Body of pancreas (tissue), 4 donors: ENCODE data around the gene HPSE2. TPM values are rescaled to one million over a fixed set of nuclear protein-coding genes. Genes with fewer than 3 reads are reported as not detected.

Experiments used
- ATAC-seq: fragments of 150-250 bp; one replicate; pipeline ENCODE4 v1.9.1; 2016
- DNase-seq, 4 donors: peaks; one replicate each; pipeline ENCODE4 v3.0.0-alpha.2; 2019
- H3K27ac ChIP-seq, 4 donors: fragments of 200-600 bp; sonication (generic); 1 replicate in 3 of 4; 2 replicates in 1 of 4; pipeline versions ENCODE4 v1.5.1 to v1.6.1; 2016 to 2019; ENCODE audit warnings: mild to moderate bottlenecking in 1 of 4, mixed read lengths in 1 of 4, moderate library complexity in 1 of 4
- H3K27me3 ChIP-seq, 2 donors: fragments of 200-600 bp; sonication (generic); one replicate each; pipeline ENCODE4 v1.6.0; 2016; ENCODE audit warnings: mild to moderate bottlenecking in 1 of 2
- H3K36me3 ChIP-seq, 2 donors: fragments of 200-600 bp; sonication (generic); replicated peaks in 1 of 2; 2 replicates each; pipeline ENCODE4 v1.5.1; 2016; ENCODE audit warnings: low read depth in 2 of 2; ENCODE audit not compliant: insufficient read depth in 1 of 2
- H3K4me1 ChIP-seq: fragments of 200-600 bp; sonication (generic); one replicate; pipeline ENCODE4 v1.6.0; 2016
- H3K4me3 ChIP-seq, 2 donors: fragments of 200-600 bp; sonication (generic); 1 replicate in 1 of 2; 2 replicates in 1 of 2; pipeline ENCODE4 v1.5.1; 2016 to 2019
- H3K9me3 ChIP-seq, 3 donors: fragments of 200-600 bp; sonication (generic); 1 replicate in 2 of 3; 2 replicates in 1 of 3; pipeline ENCODE4 v1.5.1; 2016
- CTCF ChIP-seq, 7 experiments: fragments of 450-650 bp in 4 of 7; fragments of 200-600 bp in 3 of 7; sonication (generic) in 3 of 7; IDR thresholded peaks; one replicate each; pipeline ENCODE4 v1.5.1; 2016 to 2019; ENCODE audit warnings: antibody characterized with exemption in 7 of 7
- POLR2A ChIP-seq, 3 donors: fragments of 450-650 bp; IDR thresholded peaks; one replicate each; pipeline ENCODE4 v1.6.1; 2016; ENCODE audit warnings: antibody characterized with exemption in 3 of 3, mild to moderate bottlenecking in 2 of 3
- WGBS, 2 donors: methylation state at CpG; one replicate each; pipeline ENCODE4 v1.1.5; 2017; 5-methylcytosine and 5-hydroxymethylcytosine counted together
- intact Hi-C: fragments of 100-400 bp; cut with DNase I; formaldehyde crosslinking; loops from one replicate; pipeline ENCODE4 v1.15.1; 2023
- total RNA-seq, 2 donors: library from RNA; depleted of rRNA; stranded (reverse); fragments of >200 nt; gene quantifications; one replicate each; pipeline ENCODE4 v1.1.0, GENCODE V29; 2016

The HPSE2 gene
- total RNA-seq, 2 donors from 2014 or later = not detected

- intact Hi-C loops = no loop called here
- Histone ChIP-seq H3K27ac (peak overlapping the region in 2 of 4 donors; percentile 73 to 88), H3K27me3 (no peaks in the 10 kb centered on the region), H3K36me3 (no peaks in the 10 kb centered on the region), H3K4me1 (peaks cover 21% of the 10 kb centered on the region), H3K4me3 (no peak overlapping the region), H3K9me3 (no peaks in the 10 kb centered on the region)
- DNase-seq = no peak
- TF ChIP-seq CTCF (IDR thresholded peaks at IDR 0.05) = no peak
- TF ChIP-seq POLR2A (IDR thresholded peaks at IDR 0.05) = no peak
- WGBS, 2 donors = 85 to 86% methylated on average over 15 of the region's 15 CpGs
- no peak for ATAC-seq
These were observed 776.6 kb downstream of the HPSE2 start for GRCh38 chr10:98458809-98459784.

GRCh38 chr10:98457721-98458120 is 777.9 kb downstream of the HPSE2 start:
- 56 to 57% methylated on average over 7 to 8 of the region's 8 CpGs for WGBS, 2 donors
- no peak overlapping the region for H3K27ac ChIP-seq
- no peak overlapping the region for H3K4me3 ChIP-seq
- H3K27me3 ChIP-seq = no peaks in the 10 kb centered on the region
- no peaks in the 10 kb centered on the region for H3K9me3 ChIP-seq
- DNase-seq = no peak
- peaks cover 21% of the 10 kb centered on the region for H3K4me1 ChIP-seq
- ATAC-seq = no peak
- H3K36me3 ChIP-seq = no peaks in the 10 kb centered on the region
- TF ChIP-seq POLR2A (IDR thresholded peaks at IDR 0.05) (no peak), CTCF (IDR thresholded peaks at IDR 0.05) (no peak)
- intact Hi-C loops = no loop called here

- Histone ChIP-seq H3K27me3 (no peaks in the 10 kb centered on the region), H3K9me3 (no peaks in the 10 kb centered on the region), H3K27ac (no peak overlapping the region), H3K4me3 (no peak overlapping the region), H3K36me3 (no peaks in the 10 kb centered on the region), H3K4me1 (peaks cover 21% of the 10 kb centered on the region)
- no peak for TF ChIP-seq CTCF (IDR thresholded peaks at IDR 0.05)
- no peak for TF ChIP-seq POLR2A (IDR thresholded peaks at IDR 0.05)
- 70 to 77% methylated on average over 12 of the region's 12 CpGs for WGBS, 2 donors
- ATAC-seq (no peak), DNase-seq (no peak)
- intact Hi-C loops = no loop called here
These were observed 778.8 kb downstream of the HPSE2 start for GRCh38 chr10:98456686-98457482.

GRCh38 chr10:98456043-98456570 is 779.5 kb downstream of the HPSE2 start:
- Histone ChIP-seq H3K9me3 (no peaks in the 10 kb centered on the region), H3K27ac (no peak overlapping the region), H3K27me3 (no peaks in the 10 kb centered on the region), H3K4me3 (no peak overlapping the region), H3K36me3 (no peaks in the 10 kb centered on the region), H3K4me1 (peaks cover 13% of the 10 kb centered on the region)
- ATAC-seq (no peak), DNase-seq (no peak)
- intact Hi-C loops = no loop called here
- 85 to 93% methylated on average over 4 of the region's 4 CpGs for WGBS, 2 donors
- TF ChIP-seq CTCF (IDR thresholded peaks at IDR 0.05) (no peak), POLR2A (IDR thresholded peaks at IDR 0.05) (no peak)
